Mesendoderm (in vitro differentiated cells): ENCODE data around the gene ZBTB7C.
A peak's percentile ranks its signal among the peaks of the same experiment; 100 is the strongest.

Experiments
- DNase-seq: peaks from one replicate; pipeline ENCODE4 v3.0.0; 2013
- H2AK5ac ChIP-seq: 2 replicates; pipeline ENCODE4 v1.6.1; 2013; ENCODE audit warnings: low read length, inconsistent platforms
- H2BK120ac ChIP-seq: 2 replicates; pipeline ENCODE4 v1.6.1; 2013; ENCODE audit warnings: low read depth, mild to moderate bottlenecking, low read length, moderate library complexity, mixed read lengths
- H2BK15ac ChIP-seq: replicated peaks from 2 replicates; pipeline ENCODE4 v1.6.1; 2013; ENCODE audit warnings: low read depth, mild to moderate bottlenecking, moderate library complexity
- H2BK5ac ChIP-seq: 2 replicates; pipeline ENCODE4 v1.6.1; 2013; ENCODE audit warnings: low read length, inconsistent platforms
- H3K18ac ChIP-seq: 2 replicates; pipeline ENCODE4 v1.6.1; 2013; ENCODE audit warnings: mild to moderate bottlenecking, low read length, mixed read lengths
- H3K23ac ChIP-seq: one replicate; pipeline ENCODE4 v1.6.1; 2013; ENCODE audit warnings: low read length
- H3K27ac ChIP-seq: 2 replicates; pipeline ENCODE4 v1.5.1; 2013; ENCODE audit warnings: low read depth, mild to moderate bottlenecking, inconsistent platforms, low read length, moderate library complexity
- H3K27me3 ChIP-seq: 2 replicates; pipeline ENCODE4 v1.6.1; 2013; ENCODE audit warnings: low read length, control low read depth, mild to moderate bottlenecking, inconsistent platforms; ENCODE audit not compliant: insufficient read depth, poor library complexity
- H3K36me3 ChIP-seq: 2 replicates; pipeline ENCODE4 v1.6.1; 2013; ENCODE audit warnings: low read length, inconsistent platforms; ENCODE audit not compliant: control insufficient read depth, insufficient read depth
- H3K4ac ChIP-seq: one replicate; pipeline ENCODE4 v1.6.1; 2013; ENCODE audit warnings: low read depth, mild to moderate bottlenecking, low read length, moderate library complexity
- H3K4me1 ChIP-seq: 2 replicates; pipeline ENCODE4 v1.6.1; 2013; ENCODE audit warnings: low read depth, low read length, inconsistent platforms; ENCODE audit not compliant: control insufficient read depth
- H3K4me2 ChIP-seq: 2 replicates; pipeline ENCODE4 v1.6.1; 2013; ENCODE audit warnings: low read length
- H3K4me3 ChIP-seq: 2 replicates; pipeline ENCODE4 v1.5.1; 2013; ENCODE audit warnings: mild to moderate bottlenecking, low read length
- H3K56ac ChIP-seq: one replicate; pipeline ENCODE4 v1.6.1; 2013; ENCODE audit warnings: low read length
- H3K79me1 ChIP-seq: 2 replicates; pipeline ENCODE4 v1.6.1; 2013; ENCODE audit warnings: low read length, inconsistent platforms
- H3K79me2 ChIP-seq: 2 replicates; pipeline ENCODE4 v1.6.1; 2013; ENCODE audit warnings: mild to moderate bottlenecking, low read length; ENCODE audit not compliant: control insufficient read depth, insufficient read depth
- H3K9ac ChIP-seq: 2 replicates; pipeline ENCODE4 v1.6.1; 2013; ENCODE audit warnings: low read length, inconsistent platforms
- H4K5ac ChIP-seq: one replicate; pipeline ENCODE4 v1.6.1; 2013; ENCODE audit warnings: low read length
- H4K8ac ChIP-seq: one replicate; pipeline ENCODE4 v1.6.1; 2013; ENCODE audit warnings: low read depth, mild to moderate bottlenecking, control low read depth, low read length, moderate library complexity
- WGBS: extraction: QIAGEN DNeasy Blood & Tissue Kit; methylation state at CpG from one replicate; pipeline ENCODE4 v1.1.7; 2013; ENCODE audit warnings: low lambda C conversion rate, missing lambda C conversion rate; ENCODE audit not compliant: insufficient coverage; ENCODE audit errors: extremely low coverage; 5-methylcytosine and 5-hydroxymethylcytosine counted together

The ZBTB7C gene

GRCh38 chr18:48164116-48164515, 245.1 kb downstream of the ZBTB7C start:
- H2AK5ac ChIP-seq: no peak overlapping the region
- no peak overlapping the region for H2BK15ac ChIP-seq
- H3K27ac ChIP-seq: no peak overlapping the region
- H3K4me2 ChIP-seq: no peak overlapping the region
- H3K9ac ChIP-seq: no peak overlapping the region
- H4K8ac ChIP-seq: no peak overlapping the region
- no peak overlapping the region for H4K5ac ChIP-seq
- H2BK120ac ChIP-seq: no peak overlapping the region
- no peak overlapping the region for H3K18ac ChIP-seq
- no peak for DNase-seq
- H3K79me1 ChIP-seq: no peaks in the 10 kb centered on the region
- no peaks in the 10 kb centered on the region for H3K79me2 ChIP-seq
- no peak overlapping the region for H2BK5ac ChIP-seq
- H3K23ac ChIP-seq: no peak overlapping the region
- peaks cover 3% of the 10 kb centered on the region for H3K4me1 ChIP-seq
- H3K4ac ChIP-seq: no peak overlapping the region
- no peak overlapping the region for H3K4me3 ChIP-seq
- H3K27me3 ChIP-seq: no peaks in the 10 kb centered on the region
- WGBS: no CpG with 5 or more reads among the region's 4 CpGs
- no peaks in the 10 kb centered on the region for H3K36me3 ChIP-seq
- H3K56ac ChIP-seq: no peak overlapping the region

GRCh38 chr18:48163738-48164115, 245.5 kb downstream of the ZBTB7C start:
- Histone ChIP-seq H3K4me3 (no peak overlapping the region), H4K8ac (no peak overlapping the region), H3K79me2 (no peaks in the 10 kb centered on the region), H3K79me1 (no peaks in the 10 kb centered on the region), H2AK5ac (no peak overlapping the region), H3K4me2 (no peak overlapping the region), H2BK120ac (no peak overlapping the region), H3K4ac (no peak overlapping the region), H3K56ac (no peak overlapping the region), H3K18ac (no peak overlapping the region), H2BK5ac (no peak overlapping the region), H3K23ac (no peak overlapping the region), H3K27me3 (no peaks in the 10 kb centered on the region), H3K4me1 (peaks cover 3% of the 10 kb centered on the region), H3K9ac (no peak overlapping the region), H3K36me3 (no peaks in the 10 kb centered on the region), H2BK15ac (no peak overlapping the region), H3K27ac (no peak overlapping the region), H4K5ac (no peak overlapping the region)
- WGBS: no CpG with 5 or more reads among the region's 3 CpGs
- no peak for DNase-seq

- Histone ChIP-seq H4K8ac (no peak overlapping the region), H3K79me2 (no peaks in the 10 kb centered on the region), H4K5ac (no peak overlapping the region), H3K23ac (no peak overlapping the region), H3K9ac (no peak overlapping the region), H3K79me1 (no peaks in the 10 kb centered on the region), H3K4me2 (no peak overlapping the region), H3K27ac (no peak overlapping the region), H2BK120ac (no peak overlapping the region), H2AK5ac (peak overlapping the region; percentile 49), H3K36me3 (no peaks in the 10 kb centered on the region), H2BK5ac (no peak overlapping the region), H3K4me3 (no peak overlapping the region), H3K27me3 (no peaks in the 10 kb centered on the region), H3K56ac (no peak overlapping the region), H3K4me1 (peaks cover 3% of the 10 kb centered on the region), H2BK15ac (no peak overlapping the region), H3K18ac (no peak overlapping the region), H3K4ac (no peak overlapping the region)
- WGBS: no CpG with 5 or more reads among the region's 5 CpGs
- no peak for DNase-seq
Observed at GRCh38 chr18:48162956-48163737, 246.0 kb downstream of the ZBTB7C start.

- Histone ChIP-seq H3K9ac (peak overlapping the region; percentile 69), H3K27me3 (no peaks in the 10 kb centered on the region), H2BK15ac (no peak overlapping the region), H3K4ac (no peak overlapping the region), H2BK120ac (no peak overlapping the region), H2AK5ac (no peak overlapping the region), H3K4me2 (peak overlapping the region; percentile 77), H3K4me3 (peak overlapping the region; percentile 47), H4K5ac (no peak overlapping the region), H3K27ac (peak overlapping the region; percentile 18), H3K4me1 (peaks cover 3% of the 10 kb centered on the region), H3K23ac (no peak overlapping the region), H2BK5ac (peak overlapping the region; percentile 30), H3K79me2 (no peaks in the 10 kb centered on the region), H3K36me3 (no peaks in the 10 kb centered on the region), H3K18ac (peak overlapping the region; percentile 52), H4K8ac (no peak overlapping the region), H3K79me1 (no peaks in the 10 kb centered on the region), H3K56ac (peak overlapping the region; percentile 87)
- peak; percentile 66 for DNase-seq
- WGBS: no CpG with 5 or more reads among the region's 38 CpGs
Observed at GRCh38 chr18:48161911-48162698, 247.1 kb downstream of the ZBTB7C start.

GRCh38 chr18:48161191-48161910, 247.8 kb downstream of the ZBTB7C start:
- Histone ChIP-seq H2BK15ac (no peak overlapping the region), H2BK5ac (no peak overlapping the region), H3K4ac (no peak overlapping the region), H3K4me1 (peaks cover 3% of the 10 kb centered on the region), H2AK5ac (no peak overlapping the region), H4K5ac (no peak overlapping the region), H3K36me3 (no peaks in the 10 kb centered on the region), H3K27ac (peak overlapping the region; percentile 18), H3K23ac (no peak overlapping the region), H3K4me2 (peak overlapping the region; percentile 77), H3K79me2 (no peaks in the 10 kb centered on the region), H3K27me3 (no peaks in the 10 kb centered on the region), H2BK120ac (no peak overlapping the region), H3K79me1 (no peaks in the 10 kb centered on the region), H3K56ac (peak overlapping the region; percentile 87), H4K8ac (no peak overlapping the region), H3K4me3 (peak overlapping the region; percentile 53), H3K18ac (peak overlapping the region; percentile 52), H3K9ac (peak overlapping the region; percentile 75)
- DNase-seq: peak; percentile 78
- no CpG with 5 or more reads among the region's 53 CpGs for WGBS
